ENCODE measurements around the gene RBM4B. TPM values are rescaled to one million over a fixed set of nuclear protein-coding genes. Genes with fewer than 3 reads are reported as not detected.

Gene RBM4B
- total and polyA plus RNA-seq, 7 experiments from 2014 or later = 9.8 to 27.2 (median 19.7) TPM

DNA sequence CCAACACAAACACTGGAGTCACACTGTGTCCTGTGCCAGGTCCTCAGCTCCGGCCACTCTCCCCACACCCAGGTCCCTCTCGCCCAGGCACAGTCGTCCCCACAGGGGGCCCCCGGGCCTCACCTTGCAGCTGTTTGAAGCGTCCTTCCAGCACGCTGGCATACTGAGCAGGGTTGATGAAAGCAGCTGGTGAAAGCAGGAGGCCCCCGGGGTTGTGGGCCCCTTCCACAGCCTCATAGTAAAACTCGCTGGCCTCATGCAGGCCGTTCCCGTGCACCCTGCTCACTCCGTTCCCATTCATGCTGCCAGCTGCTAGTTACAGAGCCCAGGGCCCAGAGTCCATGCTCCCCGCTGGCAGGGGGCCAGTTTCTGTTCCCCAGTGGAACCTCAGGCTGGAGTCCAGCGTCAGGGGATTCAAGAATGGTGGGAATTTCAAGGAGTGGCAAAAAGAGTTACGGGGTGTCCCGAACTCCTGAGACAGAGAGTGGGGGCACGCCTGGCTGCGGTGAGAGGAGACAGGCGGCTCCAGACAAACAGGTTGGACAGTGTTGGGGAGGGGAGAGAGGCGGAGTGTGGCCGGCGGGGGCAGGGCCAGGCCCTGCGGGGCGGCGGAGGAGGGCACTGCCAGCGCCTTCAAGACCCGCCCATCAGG lies 40.8 kb upstream of the RBM4B start:
- Mint-ChIP-seq H3K4me1 (peaks cover 0 to 10% (median 4%) of the 10 kb centered on the region in 7 donors), H3K9me3 (peaks cover 0 to 2% (median 0%) of the 10 kb centered on the region in 11 donors), H3K4me3 (no peak overlapping the region), H3K36me3 (no peaks in the 10 kb centered on the region), H3K27me3 (peaks cover 8 to 61% (median 41%) of the 10 kb centered on the region in 5 donors), H3K27ac (no peak overlapping the region)
- intact Hi-C loops (cut with micrococcal nuclease) = no loop called here
- Histone ChIP-seq H3K36me3 (ENCODE audit: control insufficient read depth in 2 of 3, insufficient read depth in 3 of 3, low read length in 3 of 3) (no peaks in the 10 kb centered on the region), H3K27me3 (ENCODE audit: control insufficient read depth in 2 of 2, insufficient read depth in 2 of 2, low read length in 2 of 2) (no peaks in the 10 kb centered on the region), H3K9me3 (ENCODE audit: control insufficient read depth in 2 of 3, low read length in 3 of 3) (no peaks in the 10 kb centered on the region), H3K4me1 (ENCODE audit: control insufficient read depth in 2 of 2, insufficient read depth in 2 of 2, low read length in 2 of 2) (no peaks in the 10 kb centered on the region), H3K4me3 (ENCODE audit: low read length) (no peak overlapping the region), H3K27ac (ENCODE audit: low read depth, low read length) (no peak overlapping the region)
- POLR2A ChIA-PET = no interaction called here
- DNase-seq = no peak
- CTCF ChIA-PET = no interaction called here
- no peak for ATAC-seq

DNA sequence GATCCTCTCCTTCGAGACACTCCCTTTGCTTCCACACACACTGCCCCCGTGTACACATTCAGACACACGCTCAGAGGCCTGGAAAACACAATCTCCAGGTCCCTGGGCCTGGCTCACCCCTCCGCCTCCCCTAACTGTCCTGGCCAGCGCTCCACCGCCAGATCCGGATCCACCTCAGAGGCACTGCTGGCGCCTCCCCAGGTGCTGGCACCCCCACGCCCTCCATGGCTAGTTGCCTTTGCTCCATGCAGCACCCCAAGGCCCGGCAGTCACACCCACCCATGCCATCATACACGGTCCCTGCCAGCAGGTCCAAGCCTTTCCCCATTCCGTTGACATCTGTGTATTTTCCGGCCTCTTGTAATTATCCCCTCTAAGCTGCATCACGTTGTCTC lies 40.2 kb upstream of the RBM4B start:
- Histone ChIP-seq H3K9me3 (ENCODE audit: control insufficient read depth in 2 of 3, low read length in 3 of 3) (no peaks in the 10 kb centered on the region), H3K4me3 (ENCODE audit: low read length) (no peak overlapping the region), H3K36me3 (ENCODE audit: control insufficient read depth in 2 of 3, insufficient read depth in 3 of 3, low read length in 3 of 3) (no peaks in the 10 kb centered on the region), H3K27me3 (ENCODE audit: control insufficient read depth in 2 of 2, insufficient read depth in 2 of 2, low read length in 2 of 2) (no peaks in the 10 kb centered on the region), H3K27ac (ENCODE audit: low read depth, low read length) (no peak overlapping the region), H3K4me1 (ENCODE audit: control insufficient read depth in 2 of 2, insufficient read depth in 2 of 2, low read length in 2 of 2) (no peaks in the 10 kb centered on the region)
- no peak overlapping the region for H3K27ac Mint-ChIP-seq
- intact Hi-C loops (cut with micrococcal nuclease) = no loop called here
- peaks cover 0 to 10% (median 4%) of the 10 kb centered on the region in 7 donors for H3K4me1 Mint-ChIP-seq
- no peaks in the 10 kb centered on the region for H3K9me3 Mint-ChIP-seq
- CTCF ChIA-PET = no interaction called here
- H3K4me3 Mint-ChIP-seq = no peak overlapping the region
- ATAC-seq = no peak
- DNase-seq = no peak
- H3K36me3 Mint-ChIP-seq = no peaks in the 10 kb centered on the region
- POLR2A ChIA-PET = no interaction called here
- H3K27me3 Mint-ChIP-seq = peaks cover 9 to 63% (median 44%) of the 10 kb centered on the region in 5 donors

DNA sequence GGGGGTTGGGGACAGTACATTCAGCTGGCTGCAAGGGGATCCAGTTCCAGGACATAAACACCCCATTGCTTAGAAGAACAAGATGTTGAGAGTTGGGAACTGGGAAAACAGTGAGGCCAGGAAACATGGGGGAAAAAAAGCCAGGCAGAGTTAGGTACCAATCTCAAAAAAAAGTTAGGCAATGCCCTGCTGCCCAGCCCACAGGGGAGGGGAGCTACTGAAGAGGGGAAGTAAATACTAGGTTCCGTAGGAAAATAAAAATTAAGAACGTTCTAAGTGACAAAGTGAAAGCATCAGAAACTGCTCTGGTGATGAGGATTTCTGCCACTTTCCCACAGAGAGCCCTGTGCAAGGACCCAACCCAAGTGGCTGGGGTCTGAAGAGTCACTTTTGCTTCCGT lies 39.3 kb upstream of the RBM4B start:
- Histone ChIP-seq H3K9me3 (ENCODE audit: control insufficient read depth in 2 of 3, low read length in 3 of 3) (no peaks in the 10 kb centered on the region), H3K27me3 (ENCODE audit: control insufficient read depth in 2 of 2, insufficient read depth in 2 of 2, low read length in 2 of 2) (no peaks in the 10 kb centered on the region), H3K4me1 (ENCODE audit: control insufficient read depth in 2 of 2, insufficient read depth in 2 of 2, low read length in 2 of 2) (no peaks in the 10 kb centered on the region), H3K27ac (ENCODE audit: low read depth, low read length) (no peak overlapping the region), H3K4me3 (ENCODE audit: low read length) (no peak overlapping the region), H3K36me3 (ENCODE audit: control insufficient read depth in 2 of 3, insufficient read depth in 3 of 3, low read length in 3 of 3) (no peaks in the 10 kb centered on the region)
- H3K4me1 Mint-ChIP-seq = peaks cover 0 to 10% (median 4%) of the 10 kb centered on the region in 7 donors
- H3K9me3 Mint-ChIP-seq = no peaks in the 10 kb centered on the region
- peaks cover 8 to 61% (median 42%) of the 10 kb centered on the region in 5 donors for H3K27me3 Mint-ChIP-seq
- DNase-seq (no peak), ATAC-seq (no peak)
- ChIA-PET CTCF (no interaction called here), POLR2A (no interaction called here)
- no peak overlapping the region for H3K27ac Mint-ChIP-seq
- H3K4me3 Mint-ChIP-seq = no peak overlapping the region
- intact Hi-C loops (cut with micrococcal nuclease) = no loop called here
- no peaks in the 10 kb centered on the region for H3K36me3 Mint-ChIP-seq

DNA sequence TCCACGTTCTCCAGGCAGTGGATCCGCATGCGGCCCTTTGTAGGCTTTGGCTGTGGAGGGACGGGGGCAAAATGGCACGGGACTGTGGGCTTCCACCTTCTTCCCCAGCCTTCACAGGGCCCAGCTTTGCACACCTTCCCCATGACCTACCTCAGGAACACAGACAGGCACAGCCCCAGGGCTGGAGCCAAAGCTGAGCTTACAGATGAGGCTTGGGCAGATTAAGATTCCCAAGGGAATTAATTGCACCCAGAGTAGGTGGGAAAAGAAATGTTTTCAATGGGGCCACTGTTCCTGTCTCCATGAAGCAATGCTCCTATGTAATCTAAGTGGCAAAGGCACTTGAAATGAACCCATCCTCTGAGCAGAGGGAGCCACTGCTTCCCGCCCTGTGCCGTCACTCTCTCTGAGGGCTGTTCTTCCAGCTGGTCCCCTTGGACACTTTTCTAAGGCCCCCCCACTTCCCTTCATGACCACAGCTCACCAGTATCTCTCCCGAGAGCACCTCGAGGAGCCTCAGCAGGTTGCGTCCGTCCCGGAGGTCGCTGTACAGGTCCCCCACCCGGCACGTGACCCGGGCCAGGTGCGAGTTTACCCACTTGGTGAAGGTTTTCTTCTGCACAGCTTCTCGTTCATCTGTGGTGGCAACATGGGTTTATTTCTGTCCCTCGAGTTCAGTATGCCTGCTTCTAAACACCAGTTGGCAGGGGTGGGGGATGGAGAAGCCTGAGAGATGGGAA lies 37.8 kb upstream of the RBM4B start:
- Histone ChIP-seq H3K4me1 (ENCODE audit: control insufficient read depth in 2 of 2, insufficient read depth in 2 of 2, low read length in 2 of 2) (no peaks in the 10 kb centered on the region), H3K9me3 (ENCODE audit: control insufficient read depth in 2 of 3, low read length in 3 of 3) (no peaks in the 10 kb centered on the region), H3K36me3 (ENCODE audit: control insufficient read depth in 2 of 3, insufficient read depth in 3 of 3, low read length in 3 of 3) (no peaks in the 10 kb centered on the region), H3K4me3 (ENCODE audit: low read length) (no peak overlapping the region), H3K27me3 (ENCODE audit: control insufficient read depth in 2 of 2, insufficient read depth in 2 of 2, low read length in 2 of 2) (no peaks in the 10 kb centered on the region), H3K27ac (ENCODE audit: low read depth, low read length) (no peak overlapping the region)
- ATAC-seq (no peak), DNase-seq (no peak)
- ChIA-PET POLR2A (no interaction called here), CTCF (no interaction called here)
- intact Hi-C loops (cut with micrococcal nuclease) = no loop called here
- Mint-ChIP-seq H3K27ac (no peak overlapping the region), H3K27me3 (peaks cover 8 to 55% (median 33%) of the 10 kb centered on the region in 5 donors), H3K9me3 (no peaks in the 10 kb centered on the region), H3K4me1 (peaks cover 0 to 8% (median 2%) of the 10 kb centered on the region in 7 donors), H3K36me3 (no peaks in the 10 kb centered on the region), H3K4me3 (no peak overlapping the region)

DNA sequence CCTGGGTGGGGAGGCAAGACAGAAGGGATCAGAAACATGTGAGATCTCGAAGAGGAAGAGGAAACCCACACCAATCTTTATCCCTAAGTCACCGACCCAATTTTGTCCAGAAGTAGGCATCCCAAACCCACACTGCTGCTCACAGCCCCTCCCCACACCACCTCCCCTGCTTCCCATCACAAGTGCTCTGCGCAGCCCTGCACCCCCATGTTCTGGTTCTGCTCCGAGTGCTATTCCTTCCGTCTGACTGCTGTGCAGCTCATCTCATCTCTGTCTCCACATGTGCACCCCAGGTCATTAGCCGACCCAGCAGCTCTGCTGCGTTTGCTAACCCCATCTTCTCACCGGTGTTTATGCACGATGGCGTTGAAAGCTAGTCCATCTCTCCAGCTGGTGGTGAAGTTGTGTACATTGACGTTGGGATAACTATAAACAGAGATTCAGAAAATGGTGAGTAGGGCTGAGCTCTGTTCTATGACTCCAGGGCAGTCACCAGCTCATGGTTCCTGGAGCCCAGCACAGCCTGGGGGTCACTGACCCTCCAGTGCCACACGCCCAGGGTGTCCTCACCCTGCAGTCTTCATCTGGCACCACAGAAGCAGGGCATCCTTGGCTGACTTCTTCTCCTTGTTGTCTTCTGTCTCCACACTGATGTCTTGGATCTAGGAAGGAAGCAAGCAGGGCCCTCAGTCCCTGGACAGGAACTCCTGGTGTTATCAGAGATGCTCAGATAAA lies 36.2 kb upstream of the RBM4B start:
- ATAC-seq = no peak
- Mint-ChIP-seq H3K4me3 (no peak overlapping the region), H3K27ac (no peak overlapping the region), H3K4me1 (peaks cover 0 to 2% (median 0%) of the 10 kb centered on the region in 7 donors), H3K36me3 (no peaks in the 10 kb centered on the region), H3K9me3 (no peaks in the 10 kb centered on the region), H3K27me3 (peaks cover 8 to 41% (median 30%) of the 10 kb centered on the region in 5 donors)
- H3K27me3 ChIP-seq (ENCODE audit: control insufficient read depth in 2 of 2, insufficient read depth in 2 of 2, low read length in 2 of 2) = no peaks in the 10 kb centered on the region
- DNase-seq = no peak
- intact Hi-C loops (cut with micrococcal nuclease) = no loop called here
- no peaks in the 10 kb centered on the region for H3K36me3 ChIP-seq (ENCODE audit: control insufficient read depth in 2 of 3, insufficient read depth in 3 of 3, low read length in 3 of 3)
- no peaks in the 10 kb centered on the region for H3K9me3 ChIP-seq (ENCODE audit: control insufficient read depth in 2 of 3, low read length in 3 of 3)
- H3K4me1 ChIP-seq (ENCODE audit: control insufficient read depth in 2 of 2, insufficient read depth in 2 of 2, low read length in 2 of 2) = no peaks in the 10 kb centered on the region
- ChIA-PET CTCF (no interaction called here), POLR2A (no interaction called here)
- H3K4me3 ChIP-seq (ENCODE audit: low read length) = no peak overlapping the region
- no peak overlapping the region for H3K27ac ChIP-seq (ENCODE audit: low read depth, low read length)

DNA sequence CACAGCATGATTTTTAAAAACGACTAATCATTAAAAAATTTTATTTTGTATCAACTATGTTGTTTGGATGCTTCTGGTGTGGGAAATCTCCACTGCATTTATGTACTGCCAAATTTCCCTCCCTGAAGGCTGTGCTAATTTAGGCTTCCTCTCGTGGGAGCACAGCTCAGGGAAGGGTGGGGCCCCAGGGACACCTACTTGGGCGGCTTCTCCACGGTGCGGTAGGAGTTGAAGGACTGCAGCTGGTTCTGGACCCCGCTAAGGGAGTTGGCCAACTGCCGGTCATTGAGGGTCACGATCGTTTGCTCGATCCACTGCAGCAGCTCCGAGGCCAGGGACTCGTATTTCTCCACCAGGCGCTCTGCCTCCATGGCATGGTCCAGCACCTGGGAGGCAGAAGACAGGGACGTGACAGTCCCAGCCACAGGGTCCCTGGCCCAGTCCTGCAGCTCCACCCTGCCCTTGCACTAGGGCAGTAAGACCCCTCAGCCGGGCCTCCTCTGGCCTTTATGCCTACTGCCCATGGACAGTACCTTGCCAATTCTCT lies 32.8 kb upstream of the RBM4B start:
- POLR2A ChIA-PET = no interaction called here
- Mint-ChIP-seq H3K9me3 (no peaks in the 10 kb centered on the region), H3K27ac (no peak overlapping the region)

More for the DNA sequence above, 32.8 kb upstream of the RBM4B start:
- Mint-ChIP-seq H3K4me3 (no peak overlapping the region), H3K36me3 (no peaks in the 10 kb centered on the region), H3K27me3 (peaks cover 6 to 21% (median 14%) of the 10 kb centered on the region in 5 donors), H3K4me1 (no peaks in the 10 kb centered on the region)
- intact Hi-C loops (cut with micrococcal nuclease) = no loop called here
- no peak for DNase-seq
- CTCF ChIA-PET = no interaction called here
- H3K4me1 ChIP-seq (ENCODE audit: control insufficient read depth in 2 of 2, insufficient read depth in 2 of 2, low read length in 2 of 2) = no peaks in the 10 kb centered on the region
- H3K4me3 ChIP-seq (ENCODE audit: low read length) = no peak overlapping the region
- H3K36me3 ChIP-seq (ENCODE audit: control insufficient read depth in 2 of 3, insufficient read depth in 3 of 3, low read length in 3 of 3) = no peaks in the 10 kb centered on the region
- H3K27ac ChIP-seq (ENCODE audit: low read depth, low read length) = no peak overlapping the region
- no peaks in the 10 kb centered on the region for H3K27me3 ChIP-seq (ENCODE audit: control insufficient read depth in 2 of 2, insufficient read depth in 2 of 2, low read length in 2 of 2)
- H3K9me3 ChIP-seq (ENCODE audit: control insufficient read depth in 2 of 3, low read length in 3 of 3) = no peaks in the 10 kb centered on the region
- ATAC-seq = no peak

All from naive thymus-derived CD4-positive, alpha-beta T cell (primary cell).